ENCODE results near the gene GPT2.

Gene GPT2

GRCh38 chr16:46871597-46871996, 12.6 kb upstream of the GPT2 start:
- TF ChIP-seq CTCF (IDR thresholded peaks at IDR 0.05; ENCODE audit: extremely low read depth, missing control alignments), result no peak

GRCh38 chr16:46873201-46873600, 11.0 kb upstream of the GPT2 start:
- no peak for TF ChIP-seq CTCF (IDR thresholded peaks at IDR 0.05; ENCODE audit: extremely low read depth, missing control alignments)
- DNase-seq (ENCODE audit: low spot score), result no peak

More at GRCh38 chr16:46871597-46871996, 12.6 kb upstream of the GPT2 start:
- DNase-seq (ENCODE audit: low spot score), result no peak

- TF ChIP-seq CTCF (IDR thresholded peaks at IDR 0.05; ENCODE audit: extremely low read depth, missing control alignments), result no peak
- DNase-seq (ENCODE audit: low spot score), result no peak
Observed at GRCh38 chr16:46875243-46875642, 8.9 kb upstream of the GPT2 start.

- TF ChIP-seq CTCF (IDR thresholded peaks at IDR 0.05; ENCODE audit: extremely low read depth, missing control alignments), result no peak
- no peak for DNase-seq (ENCODE audit: low spot score)
Observed at GRCh38 chr16:46882304-46882939, 1.7 kb upstream of the GPT2 start.

GRCh38 chr16:46882940-46883307, 1.2 kb upstream of the GPT2 start:
- DNase-seq (ENCODE audit: low spot score), result no peak
- TF ChIP-seq CTCF (IDR thresholded peaks at IDR 0.05; ENCODE audit: extremely low read depth, missing control alignments), result no peak

GRCh38 chr16:46883353-46883689, 841 bp upstream of the GPT2 start:
- no peak for TF ChIP-seq CTCF (IDR thresholded peaks at IDR 0.05; ENCODE audit: extremely low read depth, missing control alignments)
- no peak for DNase-seq (ENCODE audit: low spot score)

GRCh38 chr16:46884513-46885293, 541 bp downstream of the GPT2 start:
- DNase-seq (ENCODE audit: low spot score), result no peak
- TF ChIP-seq CTCF (IDR thresholded peaks at IDR 0.05; ENCODE audit: extremely low read depth, missing control alignments), result no peak

Data from GM20000 (cell line).